ENCODE measurements around the gene NAP1L4. TPM values are rescaled to one million over a fixed set of nuclear protein-coding genes. Genes with fewer than 3 reads are reported as not detected.

Gene NAP1L4
- total RNA-seq, 1 experiment from 2014 or later = 212 TPM

GRCh38 chr11:3000032-3000961 is 8.2 kb upstream of the NAP1L4 start:
- no peak for DNase-seq
- no CpG with 5 or more reads among the region's 17 CpGs for whole genome bisulfite sequencing (ENCODE audit: extremely low coverage, insufficient read length, low lambda C conversion rate)
- peak overlapping the region in 2 of 3 experiments; percentile 58 to 86; a peak in 5 of 7 replicates for H3K27ac Mint-ChIP-seq

More at GRCh38 chr11:3000032-3000961, 8.2 kb upstream of the NAP1L4 start:
- no peak overlapping the region for H2BK5ac ChIP-seq (ENCODE audit: insufficient read length, low read length)
- Mint-ChIP-seq H3K9me3 (no peaks in the 10 kb centered on the region), H3K27me3 (ENCODE audit: low read depth) (no peaks in the 10 kb centered on the region), H3K4me1 (peaks cover 13 to 16% of the 10 kb centered on the region in 2 experiments), H3K36me3 (ENCODE audit: insufficient read depth in 1 of 3, low read depth in 3 of 3) (peaks cover 40 to 58% (median 52%) of the 10 kb centered on the region in 3 experiments; a peak in 6 of 7 replicates), H3K4me3 (no peak overlapping the region)
- peaks cover 2% of the 10 kb centered on the region for H4K20me1 ChIP-seq (ENCODE audit: control insufficient read depth, insufficient read depth, insufficient read length)
- no peak overlapping the region for H4K8ac ChIP-seq (replicated peaks; ENCODE audit: insufficient read length, low read depth, low read length)
- no peak overlapping the region for H3K18ac ChIP-seq (ENCODE audit: insufficient read length, low read depth, low read length)
- no peak overlapping the region for H3K27ac ChIP-seq (ENCODE audit: insufficient read length, low read depth, low read length)
- H2BK120ac ChIP-seq (ENCODE audit: low read depth, low read length, poor library complexity, severe bottlenecking) = no peak overlapping the region
- H3T11ph ChIP-seq (ENCODE audit: low read length) = no peak overlapping the region
- H3K79me2 ChIP-seq (ENCODE audit: insufficient read depth, low read length) = no peaks in the 10 kb centered on the region
- no peak for TF ChIP-seq CTCF (conservative IDR thresholded peaks at IDR 0.05)
- H2BK12ac ChIP-seq (ENCODE audit: insufficient read length, low read depth, low read length) = no peak overlapping the region
- H3K4me1 ChIP-seq (ENCODE audit: insufficient read depth, low read length) = no peaks in the 10 kb centered on the region
- no peak overlapping the region for H3K4ac ChIP-seq (ENCODE audit: low read depth, low read length)
- H3K79me1 ChIP-seq (ENCODE audit: insufficient read depth, low read depth, low read length, poor library complexity, severe bottlenecking) = no peaks in the 10 kb centered on the region
- H3K27me3 ChIP-seq (ENCODE audit: insufficient read depth, low read length) = no peaks in the 10 kb centered on the region
- no peak overlapping the region for H3K4me2 ChIP-seq (ENCODE audit: insufficient read depth, insufficient read length, low read length)
- no peak overlapping the region for H3K56ac ChIP-seq (ENCODE audit: insufficient read length, low read depth, low read length)
- H2BK20ac ChIP-seq (ENCODE audit: low read depth, low read length, poor library complexity, severe bottlenecking) = no peak overlapping the region
- no peak overlapping the region for H4K91ac ChIP-seq (ENCODE audit: insufficient read length, low read depth, low read length)
- H2BK15ac ChIP-seq (ENCODE audit: low read depth, low read length) = no peak overlapping the region
- no peak overlapping the region for H4K5ac ChIP-seq (ENCODE audit: insufficient read length, low read depth, low read length)
- no peaks in the 10 kb centered on the region for H3K9me3 ChIP-seq (ENCODE audit: control insufficient read depth, low read depth, low read length)
- H3K23me2 ChIP-seq (ENCODE audit: insufficient read length, low read depth, low read length, poor library complexity, severe bottlenecking) = no peaks in the 10 kb centered on the region
- H3K9ac ChIP-seq (ENCODE audit: extremely low read depth, insufficient read length, low read length) = no peak overlapping the region
- no peak overlapping the region for H3K14ac ChIP-seq (ENCODE audit: insufficient read depth, low read length)
- H2AFZ ChIP-seq (ENCODE audit: low read length) = no peak overlapping the region
- H2AK5ac ChIP-seq (ENCODE audit: insufficient read length, low read length) = no peak overlapping the region
- H3K23ac ChIP-seq (ENCODE audit: insufficient read length, low read depth, low read length) = no peak overlapping the region

All from H9 (cell line).